ENCODE data around the gene RPS8. TPM values are rescaled to one million over a fixed set of nuclear protein-coding genes. Genes with fewer than 3 reads are reported as not detected.
A peak's percentile ranks its signal among the peaks of the same experiment; 100 is the strongest.
"Not testable (repeated sequence)": the region's sequence is repeated elsewhere in the genome, so short reads cannot be mapped to it uniquely, and the experiment has no call there.

Gene RPS8
- total RNA-seq, 4 donors from 2014 or later = 1,157 to 3,010 (median 2,305) TPM

- Histone ChIP-seq H3K27me3 (no peaks in the 10 kb centered on the region), H3K4me3 (no peak overlapping the region), H3K36me3 (no peaks in the 10 kb centered on the region), H3K27ac (no peak overlapping the region), H3K9me3 (no peaks in the 10 kb centered on the region), H3K4me1 (peaks cover 0 to 14% (median 4%) of the 10 kb centered on the region in 3 donors)
- no peak for TF ChIP-seq POLR2A (IDR thresholded peaks at IDR 0.05)
- no peak for TF ChIP-seq POLR2AphosphoS5 (IDR thresholded peaks at IDR 0.05)
- TF ChIP-seq EP300 (IDR thresholded peaks at IDR 0.05) = no peak
- TF ChIP-seq CTCF (IDR thresholded peaks at IDR 0.05) = no peak
- ATAC-seq = no peak
- WGBS, 2 donors (ENCODE audit: low coverage in 1 of 2) = 100% methylated on average over 1 of the region's 1 CpG
These were observed 39.3 kb upstream of the RPS8 start for GRCh38 chr1:44735992-44736391.

GRCh38 chr1:44738953-44739306 is 36.4 kb upstream of the RPS8 start:
- Histone ChIP-seq H3K27ac (peak overlapping the region; percentile 67 to 90 (median 88)), H3K4me1 (peaks cover 0 to 12% (median 4%) of the 10 kb centered on the region in 3 donors), H3K4me3 (peak overlapping the region; percentile 57 to 71)
- 60 to 86% methylated on average over 1 of the region's 1 CpG for WGBS, 2 donors (ENCODE audit: low coverage in 1 of 2)
- not testable (repeated sequence) for H3K27me3 ChIP-seq, H3K36me3 ChIP-seq, H3K9me3 ChIP-seq, ATAC-seq

GRCh38 chr1:44739307-44740178 is 35.8 kb upstream of the RPS8 start, which contains the start of gene KIF2C:
TSS of gene KIF2C (plus strand) at chr1:44739837. CDS start at chr1:44739933, 96 bp downstream.
- no peaks in the 10 kb centered on the region for H3K9me3 ChIP-seq
- peak within 1 kb of the TSS; percentile 67 to 90 (median 88) for H3K27ac ChIP-seq
- TF ChIP-seq POLR2AphosphoS5 (IDR thresholded peaks at IDR 0.05) (peak; percentile 82), POLR2A (IDR thresholded peaks at IDR 0.05) (peak; percentile 35 to 73), EP300 (IDR thresholded peaks at IDR 0.05) (no peak), CTCF (IDR thresholded peaks at IDR 0.05) (peak in 1 of 4 experiments; percentile 23)
- H3K27me3 ChIP-seq = no peaks in the 10 kb centered on the region
- ATAC-seq = peak; percentile 100
- H3K4me3 ChIP-seq = peak within 1 kb of the TSS; percentile 57 to 71
- WGBS, 2 donors (ENCODE audit: low coverage in 1 of 2) = 0 to 6% methylated on average over 9 to 18 of the region's 57 CpGs
- no peaks in the 10 kb centered on the region for H3K36me3 ChIP-seq
- H3K4me1 ChIP-seq = peaks cover 0 to 12% (median 4%) of the 10 kb centered on the region in 3 donors

- peaks cover 0 to 12% (median 4%) of the 10 kb centered on the region in 3 donors for H3K4me1 ChIP-seq
- WGBS, 2 donors (ENCODE audit: low coverage in 1 of 2) = 0 to 6% methylated on average over 5 to 12 of the region's 14 CpGs
- H3K4me3 ChIP-seq = peak overlapping the region in 1 of 2 donors; percentile 57
- ATAC-seq = no peak
- H3K27me3 ChIP-seq = no peaks in the 10 kb centered on the region
- H3K9me3 ChIP-seq = no peaks in the 10 kb centered on the region
- H3K27ac ChIP-seq = peak overlapping the region in 3 of 4 donors; percentile 86 to 90 (median 89)
- TF ChIP-seq EP300 (IDR thresholded peaks at IDR 0.05) (no peak), POLR2A (IDR thresholded peaks at IDR 0.05) (no peak)
- H3K36me3 ChIP-seq = no peaks in the 10 kb centered on the region
These were observed 35.1 kb upstream of the RPS8 start for GRCh38 chr1:44740179-44740617.

- Histone ChIP-seq H3K4me3 (no peak overlapping the region), H3K4me1 (peaks cover 0 to 12% (median 4%) of the 10 kb centered on the region in 3 donors), H3K27ac (no peak overlapping the region), H3K36me3 (no peaks in the 10 kb centered on the region), H3K27me3 (no peaks in the 10 kb centered on the region), H3K9me3 (no peaks in the 10 kb centered on the region)
- 67 to 77% methylated on average over 1 of the region's 1 CpG for WGBS, 2 donors (ENCODE audit: low coverage in 1 of 2)
- TF ChIP-seq EP300 (IDR thresholded peaks at IDR 0.05) = no peak
- TF ChIP-seq POLR2A (IDR thresholded peaks at IDR 0.05) = no peak
- TF ChIP-seq POLR2AphosphoS5 (IDR thresholded peaks at IDR 0.05) = no peak
- TF ChIP-seq CTCF (IDR thresholded peaks at IDR 0.05) = no peak
- no peak for ATAC-seq
These were observed 32.1 kb upstream of the RPS8 start for GRCh38 chr1:44743211-44743610.

GRCh38 chr1:44747878-44748277 is 27.5 kb upstream of the RPS8 start:
- Histone ChIP-seq H3K4me1 (no peaks in the 10 kb centered on the region), H3K9me3 (no peaks in the 10 kb centered on the region), H3K27me3 (no peaks in the 10 kb centered on the region), H3K4me3 (no peak overlapping the region), H3K27ac (no peak overlapping the region), H3K36me3 (no peaks in the 10 kb centered on the region)
- ATAC-seq = no peak
- 84 to 100% methylated on average over 2 to 3 of the region's 3 CpGs for WGBS, 2 donors (ENCODE audit: low coverage in 1 of 2)
- TF ChIP-seq CTCF (IDR thresholded peaks at IDR 0.05) (no peak), EP300 (IDR thresholded peaks at IDR 0.05) (no peak), POLR2A (IDR thresholded peaks at IDR 0.05) (no peak), POLR2AphosphoS5 (IDR thresholded peaks at IDR 0.05) (no peak)
